GM21619 (cell line): ENCODE results near the gene TNNT1.

Experiments
- ATAC-seq: cut with Tn5 transposase; IDR thresholded peaks from one replicate; pipeline ENCODE4 v1.9.1; 2021; ENCODE audit not compliant: unreplicated experiment

The TNNT1 gene

GRCh38 chr19:55091955-55092354, 57.1 kb downstream of the TNNT1 start:
- no peak for ATAC-seq

GRCh38 chr19:55091126-55091910, 57.7 kb downstream of the TNNT1 start:
- no peak for ATAC-seq

DNA sequence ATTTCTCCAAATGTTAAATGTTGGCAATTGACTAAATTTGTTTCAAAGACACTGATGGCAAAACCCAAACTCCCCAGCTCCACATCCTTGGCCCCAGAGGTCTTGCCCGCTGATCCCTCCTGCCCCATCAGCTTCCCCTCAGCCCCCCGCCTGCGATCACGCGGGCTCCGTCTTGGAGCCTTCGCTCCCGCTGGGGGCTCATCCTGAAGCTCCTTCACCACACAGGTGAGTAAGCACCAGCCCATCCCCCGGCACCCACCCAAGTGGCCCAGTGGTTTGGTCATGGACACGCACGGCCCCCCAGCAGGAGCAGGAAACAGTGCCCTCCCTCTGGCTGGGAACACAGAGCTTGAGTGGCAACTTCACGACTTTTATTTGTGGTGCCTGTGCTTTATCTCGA, 58.4 kb downstream of the TNNT1 start:
- ATAC-seq: no peak

- no peak for ATAC-seq
These were observed 59.6 kb downstream of the TNNT1 start for GRCh38 chr19:55089342-55089944.

DNA sequence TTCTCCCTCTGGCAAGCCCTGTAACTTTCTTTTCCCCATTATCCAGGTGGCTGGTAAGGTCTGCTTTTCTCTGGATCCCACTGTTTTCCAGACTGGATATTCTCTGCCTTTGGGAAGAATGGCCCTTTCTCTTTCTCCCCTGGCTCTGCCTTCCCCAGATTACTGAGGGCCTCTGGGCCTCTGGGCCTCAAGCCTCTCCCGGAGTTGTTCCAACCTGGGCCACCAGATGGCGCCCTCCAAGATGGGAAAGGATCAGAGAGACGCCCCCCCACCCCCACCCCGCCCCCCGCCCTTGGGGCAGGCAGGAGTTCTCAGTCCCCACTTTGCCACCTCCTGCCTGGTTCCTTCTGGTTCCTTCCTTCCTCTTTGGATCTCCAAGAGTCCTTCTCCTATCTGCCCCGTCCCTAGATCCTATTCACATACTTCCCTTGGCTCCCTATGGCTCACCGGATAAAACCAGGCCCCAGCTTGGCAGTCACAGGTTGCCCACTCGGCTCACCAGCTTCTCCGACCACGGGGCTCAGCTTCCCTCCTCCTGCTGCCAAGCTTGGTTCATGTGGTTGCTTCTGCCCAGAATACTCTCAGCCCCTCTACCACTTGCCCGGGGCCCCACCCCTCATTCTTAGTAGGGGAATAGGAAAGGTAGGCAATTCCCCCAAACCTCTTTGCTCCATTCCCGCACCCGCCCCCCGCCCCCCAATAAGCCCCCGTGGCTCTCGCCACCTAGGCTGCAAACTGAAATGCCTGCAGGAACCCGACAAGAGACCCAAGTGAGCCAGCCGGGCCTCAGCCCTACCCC, 60.3 kb downstream of the TNNT1 start:
- ATAC-seq: no peak

GRCh38 chr19:55088021-55088451, 61.0 kb downstream of the TNNT1 start:
- no peak for ATAC-seq

- no peak for ATAC-seq
These were observed 61.5 kb downstream of the TNNT1 start for GRCh38 chr19:55087542-55087901.

DNA sequence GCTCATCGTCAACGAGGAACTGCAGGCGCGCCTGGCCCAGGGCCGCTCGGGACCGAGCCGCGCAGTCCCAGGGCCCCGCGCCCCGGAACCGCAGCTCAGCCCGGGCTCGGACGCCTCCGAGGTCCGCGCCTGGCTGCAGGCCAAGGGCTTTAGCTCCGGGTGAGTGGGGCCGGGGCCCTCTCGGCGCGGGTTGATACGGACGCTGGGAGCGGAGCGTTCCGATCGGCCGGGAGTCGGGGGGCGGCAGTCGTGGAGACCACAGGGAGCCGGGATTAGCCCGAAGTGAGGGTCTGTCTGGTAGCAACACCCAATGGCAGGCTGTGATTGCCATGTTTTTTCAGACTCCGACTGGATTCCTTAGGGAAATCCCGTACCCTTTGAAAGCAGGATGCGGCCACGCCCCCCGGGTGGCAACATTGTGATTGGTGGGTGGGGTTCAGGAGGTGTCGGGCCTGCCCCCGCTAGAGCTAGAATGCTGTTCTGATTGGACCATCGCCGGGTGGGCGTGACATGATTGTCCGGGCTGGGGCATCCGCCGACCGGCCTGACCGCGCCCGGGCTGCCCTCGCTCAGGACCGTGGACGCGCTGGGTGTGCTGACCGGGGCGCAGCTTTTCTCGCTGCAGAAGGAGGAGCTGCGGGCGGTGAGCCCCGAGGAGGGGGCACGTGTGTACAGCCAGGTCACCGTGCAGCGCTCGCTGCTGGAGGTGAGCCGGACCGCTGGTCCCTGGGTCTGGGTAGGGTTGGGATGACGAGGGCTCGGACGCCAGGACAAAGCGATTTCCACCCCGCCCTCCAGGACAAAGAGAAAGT, 62.1 kb downstream of the TNNT1 start:
- ATAC-seq: peak; percentile 46

DNA sequence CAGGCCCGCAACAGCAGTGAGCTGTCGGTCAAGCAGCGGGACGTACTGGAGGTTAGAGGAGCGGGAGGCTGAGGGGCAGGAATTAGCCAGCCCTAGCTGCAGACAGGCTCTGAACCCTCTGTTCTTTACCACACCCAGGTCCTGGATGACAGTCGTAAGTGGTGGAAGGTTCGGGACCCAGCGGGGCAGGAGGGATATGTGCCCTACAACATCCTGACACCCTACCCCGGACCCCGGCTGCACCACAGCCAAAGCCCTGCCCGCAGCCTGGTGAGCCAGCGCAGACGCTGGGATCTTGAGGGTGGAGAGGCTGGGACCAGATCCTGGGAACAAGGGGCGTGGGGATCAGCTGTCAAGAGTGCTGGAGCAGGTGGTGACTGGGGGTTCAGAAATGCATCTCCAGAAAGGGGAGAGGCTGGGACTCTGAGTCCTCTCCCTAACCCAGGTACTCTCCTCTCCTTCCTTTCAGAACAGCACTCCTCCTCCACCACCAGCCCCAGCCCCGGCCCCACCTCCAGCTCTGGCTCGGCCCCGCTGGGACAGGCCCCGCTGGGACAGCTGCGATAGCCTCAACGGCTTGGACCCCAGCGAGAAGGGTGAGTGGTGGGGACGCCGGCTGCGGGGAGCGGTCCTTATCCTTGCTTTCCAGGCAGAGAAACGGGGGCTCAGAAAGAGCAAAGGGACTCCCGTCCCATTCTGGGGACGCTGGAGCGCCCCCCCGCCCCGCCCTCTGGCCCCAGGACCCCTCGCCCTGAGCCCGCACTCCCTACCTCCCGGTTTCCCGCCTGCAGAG, 62.9 kb downstream of the TNNT1 start:
- ATAC-seq: no peak

DNA sequence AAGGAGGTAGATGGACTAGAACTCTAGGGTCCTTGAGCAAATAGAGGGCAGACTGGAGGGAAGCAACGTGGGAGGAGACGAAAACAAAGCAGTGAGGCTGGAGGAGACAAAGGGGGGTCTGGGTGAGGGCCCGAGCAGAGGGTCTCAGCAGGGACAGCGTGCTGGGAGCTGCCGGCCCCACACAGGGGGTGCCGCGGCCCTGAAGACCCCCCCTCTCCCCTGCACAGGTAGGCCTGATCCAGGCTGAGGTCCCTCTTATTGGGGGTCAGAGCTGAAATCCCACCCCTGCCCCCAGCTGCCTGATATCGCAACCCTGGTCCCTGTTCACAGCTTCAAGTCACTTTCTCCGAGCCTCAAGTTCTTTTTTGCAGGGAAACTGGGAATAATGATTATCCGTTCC, 64.6 kb downstream of the TNNT1 start:
- ATAC-seq: no peak

- ATAC-seq: no peak
These were observed 65.8 kb downstream of the TNNT1 start for GRCh38 chr19:55083004-55083850.
